H4 (cell line): ENCODE measurements around the gene AUTS2. TPM values are rescaled to one million over a fixed set of nuclear protein-coding genes. Genes with fewer than 3 reads are reported as not detected.

Experiments
- DNase-seq: peaks from one replicate; pipeline ENCODE4 v3.0.0-alpha.2; 2015; ENCODE audit warnings: low spot score
- total RNA-seq: library from RNA; depleted of rRNA; stranded (reverse); fragments of >200 nt; shearing (Covaris generic); gene quantifications from 2 replicates; pipeline ENCODE4 v1.2.3, GENCODE V29; 2014

Gene AUTS2
- total RNA-seq, 1 experiment from 2014 or later = 4.1 TPM

- peak; percentile 44 for DNase-seq
These were observed 58.6 kb downstream of the AUTS2 start for GRCh38 chr7:69656890-69657289.

- no peak for DNase-seq
These were observed 59.1 kb downstream of the AUTS2 start for GRCh38 chr7:69657331-69657730.

- no peak for DNase-seq
These were observed 59.7 kb downstream of the AUTS2 start for GRCh38 chr7:69657985-69658384.

GRCh38 chr7:69659983-69660382, 61.7 kb downstream of the AUTS2 start:
- DNase-seq = no peak

GRCh38 chr7:69661342-69661741, 63.1 kb downstream of the AUTS2 start:
- no peak for DNase-seq

- DNase-seq = no peak
These were observed 65.9 kb downstream of the AUTS2 start for GRCh38 chr7:69663911-69664832.

GRCh38 chr7:69665369-69665768, 67.1 kb downstream of the AUTS2 start:
- DNase-seq = no peak

GRCh38 chr7:69668339-69668870, 70.1 kb downstream of the AUTS2 start:
- DNase-seq = no peak

- DNase-seq = no peak
These were observed 72.4 kb downstream of the AUTS2 start for GRCh38 chr7:69670701-69671100.

GRCh38 chr7:69673074-69673473, 74.8 kb downstream of the AUTS2 start:
- no peak for DNase-seq

GRCh38 chr7:69674701-69675182, 76.5 kb downstream of the AUTS2 start:
- no peak for DNase-seq

GRCh38 chr7:69676247-69676646, 78.0 kb downstream of the AUTS2 start:
- no peak for DNase-seq

GRCh38 chr7:69677054-69677852, 79.0 kb downstream of the AUTS2 start:
- DNase-seq = no peak

- DNase-seq = no peak
These were observed 79.7 kb downstream of the AUTS2 start for GRCh38 chr7:69677881-69678493.

- no peak for DNase-seq
These were observed 80.4 kb downstream of the AUTS2 start for GRCh38 chr7:69678494-69679187.

GRCh38 chr7:69681181-69681580, 82.9 kb downstream of the AUTS2 start:
- DNase-seq = no peak

GRCh38 chr7:69682518-69682917, 84.2 kb downstream of the AUTS2 start:
- peak; percentile 53 for DNase-seq

GRCh38 chr7:69683002-69683401, 84.7 kb downstream of the AUTS2 start:
- DNase-seq = peak; percentile 42

GRCh38 chr7:69684369-69685292, 86.4 kb downstream of the AUTS2 start:
- DNase-seq = no peak

GRCh38 chr7:69685293-69685631, 87.0 kb downstream of the AUTS2 start:
- DNase-seq = no peak
